Skeletal muscle tissue (tissue), 4 donors: Measurements from ENCODE around the gene STRN. TPM values are rescaled to one million over a fixed set of nuclear protein-coding genes. Genes with fewer than 3 reads are reported as not detected.
"Not testable (repeated sequence)": the region's sequence is repeated elsewhere in the genome, so short reads cannot be mapped to it uniquely, and the experiment has no call there.

Source experiments
- H3K27ac ChIP-seq: one replicate; pipeline ENCODE4 v1.7.0; 2013; ENCODE audit warnings: mild to moderate bottlenecking, low read depth, low read length, inconsistent platforms
- H3K27me3 ChIP-seq, 3 donors: one replicate each; pipeline ENCODE4 v1.7.0; 2013; ENCODE audit warnings: low read length in 3 of 3; ENCODE audit not compliant: control insufficient read depth in 3 of 3, insufficient read depth in 3 of 3
- H3K36me3 ChIP-seq, 3 donors: one replicate each; pipeline ENCODE4 v1.7.0; 2013; ENCODE audit warnings: low read length in 3 of 3; ENCODE audit not compliant: control insufficient read depth in 3 of 3, insufficient read depth in 3 of 3
- H3K4me1 ChIP-seq, 3 donors: one replicate each; pipeline ENCODE4 v1.7.0; 2013; ENCODE audit warnings: low read length in 3 of 3, mild to moderate bottlenecking in 3 of 3; ENCODE audit not compliant: control insufficient read depth in 3 of 3, insufficient read depth in 3 of 3
- H3K4me3 ChIP-seq, 3 donors: one replicate each; pipeline ENCODE4 v1.7.0; 2013; ENCODE audit warnings: low read length in 3 of 3
- H3K9ac ChIP-seq, 3 donors: one replicate each; pipeline ENCODE4 v1.7.0; 2013; ENCODE audit warnings: low read length in 3 of 3, mild to moderate bottlenecking in 3 of 3, moderate library complexity in 2 of 3, low read depth in 1 of 3
- H3K9me3 ChIP-seq, 3 donors: one replicate each; pipeline ENCODE4 v1.7.0; 2013; ENCODE audit warnings: low read length in 3 of 3; ENCODE audit not compliant: control insufficient read depth in 3 of 3
- total RNA-seq: library from RNA; depleted of rRNA; stranded (reverse); fragments of >200 nt; gene quantifications from one replicate; pipeline ENCODE4 v1.2.3, GENCODE V29; 2014
- donor health status: Osteomylitis.

STRN gene
- total RNA-seq, 1 donor from 2014 or later = 15.7 TPM

DNA sequence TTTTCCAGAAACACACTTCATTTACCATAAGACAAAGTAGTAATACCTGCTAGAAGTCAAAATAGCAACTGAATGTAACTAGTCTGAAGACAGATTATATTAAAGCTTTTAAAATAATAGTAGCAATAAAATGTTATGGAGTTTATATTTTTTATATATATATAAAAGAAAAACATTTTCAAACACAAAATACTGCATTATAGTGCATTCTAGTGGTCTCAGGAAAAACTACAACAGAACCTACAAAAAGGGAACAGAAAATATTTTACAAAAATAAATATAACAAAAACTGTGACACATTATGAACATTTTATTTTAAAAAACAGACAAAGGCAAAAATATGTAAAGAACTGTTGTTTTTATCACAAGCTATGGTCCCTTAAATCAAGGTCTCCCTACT lies 48.0 kb downstream of the STRN start:
- H3K9ac ChIP-seq = no peak overlapping the region
- H3K27ac ChIP-seq = no peak overlapping the region
- H3K4me1 ChIP-seq = no peaks in the 10 kb centered on the region
- no peaks in the 10 kb centered on the region for H3K27me3 ChIP-seq
- H3K4me3 ChIP-seq = no peak overlapping the region
- H3K9me3 ChIP-seq = no peaks in the 10 kb centered on the region
- peaks cover 0 to 4% (median 0%) of the 10 kb centered on the region in 3 donors for H3K36me3 ChIP-seq

DNA sequence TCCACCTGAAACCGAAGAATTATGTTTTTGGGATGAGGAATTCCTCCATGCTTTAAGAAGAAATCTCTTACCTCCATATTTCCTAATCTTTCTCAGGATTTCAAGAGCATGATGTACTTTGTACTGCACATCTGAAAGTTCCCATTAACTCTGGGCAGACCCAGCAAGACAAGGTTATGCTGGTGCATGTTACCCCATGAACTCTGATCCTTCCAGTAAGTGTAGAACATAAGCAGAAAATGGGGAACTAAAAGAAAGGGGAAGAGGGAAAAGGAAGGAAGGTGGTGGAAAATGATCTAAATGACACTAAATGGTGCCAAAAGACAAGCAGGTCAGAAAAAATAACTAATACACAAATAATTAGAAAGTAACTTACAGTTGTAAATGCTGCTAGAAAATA lies 50.7 kb downstream of the STRN start:
- H3K27ac ChIP-seq = no peak overlapping the region
- H3K27me3 ChIP-seq = no peaks in the 10 kb centered on the region
- no peaks in the 10 kb centered on the region for H3K4me1 ChIP-seq
- H3K9ac ChIP-seq = no peak overlapping the region
- no peaks in the 10 kb centered on the region for H3K9me3 ChIP-seq
- H3K4me3 ChIP-seq = no peak overlapping the region
- H3K36me3 ChIP-seq = peaks cover 0 to 4% (median 0%) of the 10 kb centered on the region in 3 donors

DNA sequence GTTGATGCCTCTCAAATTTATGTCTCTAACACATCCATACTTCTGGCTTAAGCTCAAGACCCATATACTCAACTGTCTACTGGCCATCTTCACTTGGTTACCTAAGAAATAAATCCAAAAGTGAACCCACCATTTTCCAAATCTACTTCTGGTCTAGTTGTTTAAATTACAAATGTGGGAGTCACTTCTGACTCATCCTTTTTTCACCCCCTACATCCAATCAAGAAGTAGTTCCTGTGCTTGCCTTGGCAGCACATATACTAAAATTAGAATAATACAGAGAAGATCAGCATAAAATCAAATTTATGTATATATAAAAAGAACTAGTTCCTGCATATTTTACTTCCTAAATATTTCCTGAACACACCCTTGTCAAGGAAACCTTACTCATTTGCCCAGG lies 53.6 kb downstream of the STRN start:
- H3K27ac ChIP-seq = no peak overlapping the region
- H3K9me3 ChIP-seq = no peaks in the 10 kb centered on the region
- no peak overlapping the region for H3K9ac ChIP-seq
- peaks cover 0 to 4% (median 0%) of the 10 kb centered on the region in 3 donors for H3K36me3 ChIP-seq
- no peaks in the 10 kb centered on the region for H3K27me3 ChIP-seq
- H3K4me1 ChIP-seq = no peaks in the 10 kb centered on the region
- H3K4me3 ChIP-seq = no peak overlapping the region

DNA sequence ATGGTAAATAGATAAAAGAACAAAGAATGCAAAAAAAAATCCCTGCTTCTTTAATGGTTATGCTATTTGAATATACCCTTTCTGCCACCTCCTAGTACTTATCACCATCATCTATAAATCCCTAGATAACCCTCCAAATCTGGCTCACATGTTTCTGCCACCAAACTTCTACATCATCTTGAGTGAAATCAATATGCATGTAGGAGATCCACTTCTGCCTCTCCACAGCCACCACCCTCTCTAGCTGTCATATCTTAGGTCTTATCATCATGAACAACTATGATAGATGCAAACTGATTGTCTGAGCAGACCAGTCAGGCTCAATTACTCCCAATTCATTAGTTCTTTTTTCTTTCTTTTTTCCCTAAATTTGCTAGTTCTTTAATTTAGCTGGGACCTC lies 55.3 kb downstream of the STRN start:
- H3K36me3 ChIP-seq = peaks cover 0 to 4% (median 0%) of the 10 kb centered on the region in 3 donors
- H3K4me3 ChIP-seq = no peak overlapping the region
- H3K27ac ChIP-seq = no peak overlapping the region
- no peaks in the 10 kb centered on the region for H3K27me3 ChIP-seq
- no peaks in the 10 kb centered on the region for H3K4me1 ChIP-seq
- no peak overlapping the region for H3K9ac ChIP-seq
- H3K9me3 ChIP-seq = no peaks in the 10 kb centered on the region

DNA sequence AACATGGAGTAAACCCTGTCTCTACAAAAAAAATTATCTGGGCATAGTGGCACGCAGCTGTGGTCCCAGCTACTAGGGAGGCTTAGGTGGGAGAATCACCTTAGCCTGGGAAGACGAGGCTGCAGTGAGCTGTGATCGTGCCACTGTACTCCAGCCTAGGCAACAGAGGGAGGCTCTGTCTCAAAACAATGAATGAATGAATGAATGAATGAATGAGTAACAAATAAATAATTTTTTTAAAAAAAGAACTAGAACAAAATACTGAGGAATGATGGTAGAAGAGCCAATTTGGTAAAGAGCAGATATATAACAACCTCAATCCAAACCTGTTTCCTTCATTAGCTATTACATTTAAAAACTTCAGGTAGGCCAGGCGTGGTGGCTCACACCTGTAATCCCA lies 60.1 kb downstream of the STRN start:
- Histone ChIP-seq H3K9ac (no peak overlapping the region), H3K9me3 (no peaks in the 10 kb centered on the region), H3K27ac (no peak overlapping the region), H3K4me3 (no peak overlapping the region), H3K36me3 (no peaks in the 10 kb centered on the region), H3K4me1 (no peaks in the 10 kb centered on the region), H3K27me3 (no peaks in the 10 kb centered on the region)

DNA sequence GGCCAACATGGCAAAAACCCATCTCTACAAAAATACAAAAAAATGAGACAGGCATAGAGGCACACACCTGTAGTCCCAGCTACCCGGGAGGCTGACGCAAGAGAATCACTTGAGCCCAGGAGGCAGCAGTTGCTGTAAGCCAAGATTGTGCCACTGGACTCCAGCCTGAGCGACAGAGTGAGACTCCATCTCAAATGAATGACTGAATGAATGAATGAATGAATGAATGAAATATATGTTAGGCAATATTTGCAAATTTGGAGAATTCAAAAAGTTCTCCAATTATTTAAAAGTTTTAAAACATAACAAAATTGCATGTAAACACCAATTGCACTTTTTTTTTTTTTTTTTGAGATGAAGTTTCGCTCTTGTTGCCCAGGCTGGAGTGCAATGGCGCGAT lies 61.7 kb downstream of the STRN start:
- no peaks in the 10 kb centered on the region for H3K9me3 ChIP-seq
- H3K4me1 ChIP-seq = no peaks in the 10 kb centered on the region
- H3K36me3 ChIP-seq = no peaks in the 10 kb centered on the region
- no peak overlapping the region for H3K9ac ChIP-seq
- no peak overlapping the region for H3K4me3 ChIP-seq
- H3K27ac ChIP-seq = no peak overlapping the region
- H3K27me3 ChIP-seq = no peaks in the 10 kb centered on the region

DNA sequence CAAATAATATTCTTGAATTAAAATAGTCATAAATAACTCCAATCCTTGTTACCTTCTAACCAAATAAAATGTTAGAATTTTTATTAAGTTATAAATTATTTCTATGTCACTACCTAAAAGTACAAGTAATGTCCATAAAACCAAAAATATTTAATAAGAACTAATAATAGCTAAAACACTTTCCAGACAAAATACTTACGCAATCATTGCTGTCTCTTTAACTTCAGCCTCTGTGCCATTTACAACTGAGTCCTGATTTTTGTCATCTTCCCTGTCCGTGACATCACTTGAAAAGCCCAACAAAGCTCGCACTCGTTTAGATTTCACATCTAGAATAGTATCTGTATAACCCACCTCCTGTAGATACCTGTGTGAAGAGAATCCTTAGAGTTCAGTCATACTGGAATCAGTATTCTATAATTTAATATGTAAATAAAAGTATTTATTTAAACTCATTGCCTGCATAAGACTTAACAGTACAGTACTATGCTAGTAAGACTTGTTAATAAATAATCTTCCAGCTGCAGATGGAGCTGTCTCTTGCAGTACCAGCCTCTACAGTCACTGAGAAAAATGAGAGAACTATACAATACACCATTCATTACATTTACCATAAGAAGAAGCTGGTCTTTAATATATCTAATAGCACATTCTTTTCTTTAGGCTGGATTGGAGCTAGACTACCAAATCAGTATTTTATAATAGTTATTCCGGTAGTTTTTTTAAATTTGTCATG lies 63.8 kb downstream of the STRN start:
- Histone ChIP-seq H3K27me3 (no peaks in the 10 kb centered on the region), H3K9me3 (no peaks in the 10 kb centered on the region), H3K36me3 (no peaks in the 10 kb centered on the region), H3K4me3 (no peak overlapping the region), H3K4me1 (no peaks in the 10 kb centered on the region), H3K27ac (no peak overlapping the region), H3K9ac (no peak overlapping the region)

DNA sequence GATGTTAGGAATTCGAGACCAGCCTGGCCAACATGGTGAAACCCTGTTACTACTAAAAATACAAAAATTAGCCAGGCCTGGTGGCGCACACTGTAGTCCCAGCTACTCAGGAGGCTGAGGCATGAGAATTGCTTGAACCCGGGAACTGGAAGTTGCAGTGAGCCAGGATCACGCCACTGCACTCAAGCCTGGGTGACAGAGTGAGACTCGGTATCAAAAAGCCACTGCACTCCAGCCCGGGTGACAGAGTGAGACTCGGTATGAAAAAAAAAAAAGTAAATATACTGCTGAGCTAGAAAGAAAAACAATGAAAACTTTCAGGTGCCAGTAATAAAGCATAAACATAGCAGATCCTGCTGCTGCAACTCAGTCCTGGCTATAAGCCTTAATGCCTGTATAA lies 73.5 kb downstream of the STRN start:
- Histone ChIP-seq H3K27ac (no peak overlapping the region), H3K4me1 (no peaks in the 10 kb centered on the region), H3K36me3 (peaks cover 0 to 24% (median 6%) of the 10 kb centered on the region in 3 donors)

DNA sequence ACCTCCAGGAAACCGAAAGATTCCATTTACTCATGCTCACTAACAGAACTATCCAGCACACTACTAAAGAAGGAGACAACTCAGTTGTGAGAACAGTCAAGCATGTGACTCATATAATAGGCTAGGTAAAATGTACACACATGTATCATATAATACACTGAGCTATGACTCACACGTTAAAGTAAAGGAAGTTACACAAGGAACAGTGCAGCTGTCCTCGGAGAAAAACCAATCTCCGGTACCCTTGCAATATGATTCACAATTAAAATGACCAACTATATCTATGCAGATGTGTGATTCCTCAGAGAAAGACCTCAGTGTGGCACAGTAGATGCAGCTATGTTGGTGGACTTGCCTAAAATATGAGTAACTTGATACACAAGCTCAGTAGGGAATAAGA lies 76.5 kb downstream of the STRN start:
- no peak overlapping the region for H3K4me3 ChIP-seq
- peaks cover 0 to 29% (median 6%) of the 10 kb centered on the region in 3 donors for H3K36me3 ChIP-seq
- H3K4me1 ChIP-seq = no peaks in the 10 kb centered on the region
- no peak overlapping the region for H3K9ac ChIP-seq
- H3K27ac ChIP-seq = no peak overlapping the region
- no peaks in the 10 kb centered on the region for H3K9me3 ChIP-seq
- H3K27me3 ChIP-seq = no peaks in the 10 kb centered on the region

More for the DNA sequence above, 73.5 kb downstream of the STRN start:
- no peaks in the 10 kb centered on the region for H3K9me3 ChIP-seq
- no peaks in the 10 kb centered on the region for H3K27me3 ChIP-seq
- no peak overlapping the region for H3K4me3 ChIP-seq
- no peak overlapping the region for H3K9ac ChIP-seq

DNA sequence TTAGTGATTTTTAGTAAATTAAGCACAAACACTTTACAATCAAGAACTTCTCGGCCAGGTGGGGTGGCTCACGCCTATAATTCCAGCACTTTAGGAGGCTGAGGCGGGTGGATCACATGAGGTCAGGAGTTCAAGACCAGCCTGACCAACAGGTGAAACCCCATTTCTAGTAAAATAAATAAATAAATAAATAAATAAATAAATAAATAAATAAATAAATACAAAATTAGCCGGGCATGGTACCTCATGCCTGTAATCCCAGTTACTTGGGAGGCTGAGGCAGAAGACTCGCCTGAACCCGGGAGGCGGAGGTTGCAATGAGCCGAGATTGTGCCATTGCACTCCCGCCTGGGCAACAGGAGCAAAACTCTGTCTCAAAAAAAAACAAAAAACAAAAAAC lies 79.2 kb downstream of the STRN start:
- not testable (repeated sequence) for H3K9ac ChIP-seq, H3K4me1 ChIP-seq, H3K4me3 ChIP-seq, H3K27ac ChIP-seq, H3K27me3 ChIP-seq, H3K9me3 ChIP-seq
- H3K36me3 ChIP-seq = peaks cover 4 to 21% (median 12%) of the 10 kb centered on the region in 3 donors
